H1 (cell line): ENCODE results near the gene TKFC. TPM values are rescaled to one million over a fixed set of nuclear protein-coding genes. Genes with fewer than 3 reads are reported as not detected.
A peak's percentile ranks its signal among the peaks of the same experiment; 100 is the strongest.

Experiments used
- CTCF ChIP-seq, 3 experiments: IDR thresholded peaks; 1 replicate in 2 of 3; 2 replicates in 1 of 3; pipeline versions ENCODE4 v1.5.1 to v1.6.1; 2011; ENCODE audit warnings: low read length in 3 of 3, mild to moderate bottlenecking in 3 of 3, inconsistent platforms in 2 of 3, low read depth in 1 of 3, moderate library complexity in 1 of 3; ENCODE audit not compliant: insufficient read depth in 1 of 3; ENCODE audit errors: control extremely low read depth in 1 of 3
- HDAC2 ChIP-seq, 2 experiments: fragments of 300-600 bp in 1 of 2; sonication (generic) in 1 of 2; IDR thresholded peaks; 2 replicates each; pipeline ENCODE4 v1.6.1; 2011 to 2012; ENCODE audit warnings: low read depth in 2 of 2, low read length in 2 of 2, mild to moderate bottlenecking in 2 of 2, moderate library complexity in 2 of 2, borderline replicate concordance in 1 of 2, inconsistent platforms in 1 of 2
- KDM4A ChIP-seq: IDR thresholded peaks from one replicate; pipeline ENCODE4 v1.7.1; 2012; ENCODE audit warnings: low read depth, mild to moderate bottlenecking, moderate library complexity, low read length, inconsistent platforms; ENCODE audit not compliant: severe bottlenecking
- SIN3A ChIP-seq, 2 experiments: IDR thresholded peaks in 1 of 2; conservative IDR thresholded peaks in 1 of 2; 2 replicates each; pipeline ENCODE4 v1.6.1; 2011 to 2012; ENCODE audit warnings: low read length in 2 of 2, improper control_type of control experiment in 1 of 2, low read depth in 1 of 2, mild to moderate bottlenecking in 1 of 2
- polyA plus RNA-seq, 7 experiments: library from polyadenylated mRNA; depleted of rRNA in 3 of 7; stranded (reverse) in 5 of 7; unstranded in 2 of 7; fragments of >200 nt in 5 of 7; fragments of 200-250 nt in 2 of 7; gene quantifications; 1 replicate in 5 of 7; 2 replicates in 1 of 7; 4 replicates in 1 of 7; pipeline versions ENCODE4 v1.2.1 to v1.2.3, GENCODE V29; 2011 to 2013; ENCODE audit warnings: missing spikeins in 2 of 7, mixed read lengths in 2 of 7
- total RNA-seq: library from RNA; stranded (reverse); fragmentation: NEBNext Ultra II Directional; extraction: Animal tissue kit (Norgen Biotek cat#: 25700); gene quantifications from 2 replicates; pipeline ENCODE4 v1.2.1, GENCODE V29; 2021
- TF ChIP-seq, protein P1 (sequence below): IDR thresholded peaks from 2 replicates; pipeline ENCODE4 v1.6.1; 2012; ENCODE audit warnings: low read length, inconsistent platforms

TKFC gene
- total and polyA plus RNA-seq, 2 of the 8 experiments (the other 6 are each of a cell fraction or from before 2014, with no cell fraction given): 53.5 to 55.0 TPM

GRCh38 chr11:61333550-61334433 lies 764 bp downstream of the TKFC start (continued):
- TF ChIP-seq, protein P1, sequence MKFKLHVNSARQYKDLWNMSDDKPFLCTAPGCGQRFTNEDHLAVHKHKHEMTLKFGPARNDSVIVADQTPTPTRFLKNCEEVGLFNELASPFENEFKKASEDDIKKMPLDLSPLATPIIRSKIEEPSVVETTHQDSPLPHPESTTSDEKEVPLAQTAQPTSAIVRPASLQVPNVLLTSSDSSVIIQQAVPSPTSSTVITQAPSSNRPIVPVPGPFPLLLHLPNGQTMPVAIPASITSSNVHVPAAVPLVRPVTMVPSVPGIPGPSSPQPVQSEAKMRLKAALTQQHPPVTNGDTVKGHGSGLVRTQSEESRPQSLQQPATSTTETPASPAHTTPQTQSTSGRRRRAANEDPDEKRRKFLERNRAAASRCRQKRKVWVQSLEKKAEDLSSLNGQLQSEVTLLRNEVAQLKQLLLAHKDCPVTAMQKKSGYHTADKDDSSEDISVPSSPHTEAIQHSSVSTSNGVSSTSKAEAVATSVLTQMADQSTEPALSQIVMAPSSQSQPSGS: no peak
- TF ChIP-seq SIN3A (conservative IDR thresholded peaks at IDR 0.05 in 1 of 2, IDR thresholded peaks at IDR 0.05 in 1 of 2; ENCODE audit: low read depth in 1 of 2, low read length in 2 of 2): 0 out of 4 replicates have a peak, but pooled peaks of 1 of the 2 experiments have one; percentile 18
- no peak for TF ChIP-seq CTCF (IDR thresholded peaks at IDR 0.05; ENCODE audit: control extremely low read depth in 1 of 3, insufficient read depth in 1 of 3, low read depth in 1 of 3, low read length in 3 of 3)
- peak in 1 of 2 experiments; percentile 94; a peak in 1 of 4 replicates for TF ChIP-seq HDAC2 (IDR thresholded peaks at IDR 0.05; ENCODE audit: borderline replicate concordance in 1 of 2, low read depth in 2 of 2, low read length in 2 of 2)
- no peak for TF ChIP-seq KDM4A
